B cell (primary cell): ENCODE data around the gene C2orf92.

Source experiments
- EZH2 ChIP-seq: IDR thresholded peaks from 2 replicates; pipeline ENCODE4 v1.6.1; 2012; ENCODE audit warnings: borderline replicate concordance, low read depth, mild to moderate bottlenecking, moderate library complexity, low read length; ENCODE audit not compliant: insufficient read depth, poor library complexity, severe bottlenecking
- TF ChIP-seq, protein P1 (sequence below): fragments of 200-600 bp; IDR thresholded peaks from one replicate; pipeline ENCODE4 v1.8.0; 2022; ENCODE audit warnings: antibody characterized with exemption, mild to moderate bottlenecking

DNA sequence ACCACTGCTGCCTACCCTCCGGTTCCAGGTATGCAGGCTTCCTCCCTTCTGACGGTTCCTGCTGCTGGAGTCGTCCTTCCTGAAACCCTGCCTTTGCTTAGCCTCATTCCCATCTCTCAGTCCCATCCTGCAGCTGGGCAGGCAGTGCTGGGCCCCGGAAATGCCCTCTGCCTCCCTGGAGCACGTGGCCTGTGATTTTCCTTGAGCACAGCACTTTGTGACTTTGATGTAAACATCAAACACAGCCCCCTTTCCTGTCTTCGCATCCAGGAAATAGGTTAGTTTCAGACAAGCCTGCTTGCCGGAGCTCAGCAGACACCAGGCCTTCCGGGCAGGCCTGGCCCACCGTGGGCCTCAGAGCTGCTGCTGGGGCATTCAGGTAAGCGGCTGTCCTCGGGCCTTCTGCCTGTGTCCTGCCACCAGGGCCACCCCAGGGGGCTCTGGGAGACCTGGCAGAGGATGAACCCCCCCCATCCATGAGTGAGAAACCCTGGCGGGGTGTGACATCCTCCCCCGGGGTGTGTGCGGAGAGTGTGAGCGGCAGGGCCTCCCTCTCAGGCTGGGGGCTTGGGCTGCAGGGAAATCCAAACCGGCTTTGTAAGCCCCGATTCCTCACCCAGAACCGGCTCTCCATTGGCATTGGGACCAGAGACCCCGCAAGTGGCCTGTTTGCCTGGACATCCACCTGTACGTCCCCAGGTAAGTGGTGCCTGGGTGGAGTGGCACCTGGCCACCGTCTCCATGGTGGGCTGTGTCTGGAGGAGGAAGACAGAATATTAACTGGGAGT is 44.0 kb downstream of the C2orf92 start, which contains the start of gene ZAP70:
- TF ChIP-seq, protein P1, sequence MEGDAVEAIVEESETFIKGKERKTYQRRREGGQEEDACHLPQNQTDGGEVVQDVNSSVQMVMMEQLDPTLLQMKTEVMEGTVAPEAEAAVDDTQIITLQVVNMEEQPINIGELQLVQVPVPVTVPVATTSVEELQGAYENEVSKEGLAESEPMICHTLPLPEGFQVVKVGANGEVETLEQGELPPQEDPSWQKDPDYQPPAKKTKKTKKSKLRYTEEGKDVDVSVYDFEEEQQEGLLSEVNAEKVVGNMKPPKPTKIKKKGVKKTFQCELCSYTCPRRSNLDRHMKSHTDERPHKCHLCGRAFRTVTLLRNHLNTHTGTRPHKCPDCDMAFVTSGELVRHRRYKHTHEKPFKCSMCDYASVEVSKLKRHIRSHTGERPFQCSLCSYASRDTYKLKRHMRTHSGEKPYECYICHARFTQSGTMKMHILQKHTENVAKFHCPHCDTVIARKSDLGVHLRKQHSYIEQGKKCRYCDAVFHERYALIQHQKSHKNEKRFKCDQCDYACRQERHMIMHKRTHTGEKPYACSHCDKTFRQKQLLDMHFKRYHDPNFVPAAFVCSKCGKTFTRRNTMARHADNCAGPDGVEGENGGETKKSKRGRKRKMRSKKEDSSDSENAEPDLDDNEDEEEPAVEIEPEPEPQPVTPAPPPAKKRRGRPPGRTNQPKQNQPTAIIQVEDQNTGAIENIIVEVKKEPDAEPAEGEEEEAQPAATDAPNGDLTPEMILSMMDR = no peak
- TF ChIP-seq EZH2 = no peak
